ENCODE results near the gene CPD.

The CPD gene

GRCh38 chr17:30345527-30346075 lies 33.1 kb upstream of the CPD start:
- TF ChIP-seq GATA2 (IDR thresholded peaks at IDR 0.05; ENCODE audit: low read depth, low read length) (no peak), GATA3 (IDR thresholded peaks at IDR 0.05; ENCODE audit: low read depth, low read length) (no peak)

GRCh38 chr17:30346221-30346795 lies 32.4 kb upstream of the CPD start:
- TF ChIP-seq GATA3 (IDR thresholded peaks at IDR 0.05; ENCODE audit: low read depth, low read length): no peak
- no peak for TF ChIP-seq GATA2 (IDR thresholded peaks at IDR 0.05; ENCODE audit: low read depth, low read length)

GRCh38 chr17:30347488-30347887 lies 31.2 kb upstream of the CPD start:
- TF ChIP-seq GATA3 (IDR thresholded peaks at IDR 0.05; ENCODE audit: low read depth, low read length) (peak; percentile 68), GATA2 (IDR thresholded peaks at IDR 0.05; ENCODE audit: low read depth, low read length) (peak; percentile 88)

- TF ChIP-seq GATA3 (IDR thresholded peaks at IDR 0.05; ENCODE audit: low read depth, low read length) (no peak), GATA2 (IDR thresholded peaks at IDR 0.05; ENCODE audit: low read depth, low read length) (no peak)
Measured at GRCh38 chr17:30349252-30349651, 29.5 kb upstream of the CPD start.

- no peak for TF ChIP-seq GATA3 (IDR thresholded peaks at IDR 0.05; ENCODE audit: low read depth, low read length)
Measured at GRCh38 chr17:30351735-30352134, 27.0 kb upstream of the CPD start.

GRCh38 chr17:30352240-30352814 lies 26.4 kb upstream of the CPD start:
- TF ChIP-seq GATA2 (IDR thresholded peaks at IDR 0.05; ENCODE audit: low read depth, low read length): no peak
- TF ChIP-seq GATA3 (IDR thresholded peaks at IDR 0.05; ENCODE audit: low read depth, low read length): no peak

GRCh38 chr17:30354701-30355100 lies 24.0 kb upstream of the CPD start:
- TF ChIP-seq GATA2 (IDR thresholded peaks at IDR 0.05; ENCODE audit: low read depth, low read length) (no peak), GATA3 (IDR thresholded peaks at IDR 0.05; ENCODE audit: low read depth, low read length) (no peak)

- TF ChIP-seq GATA2 (IDR thresholded peaks at IDR 0.05; ENCODE audit: low read depth, low read length) (no peak), GATA3 (IDR thresholded peaks at IDR 0.05; ENCODE audit: low read depth, low read length) (no peak)
Measured at GRCh38 chr17:30357476-30357875, 21.3 kb upstream of the CPD start.

GRCh38 chr17:30358055-30358760 lies 20.5 kb upstream of the CPD start:
- TF ChIP-seq GATA3 (IDR thresholded peaks at IDR 0.05; ENCODE audit: low read depth, low read length): no peak
- TF ChIP-seq GATA2 (IDR thresholded peaks at IDR 0.05; ENCODE audit: low read depth, low read length): no peak

- no peak for TF ChIP-seq GATA3 (IDR thresholded peaks at IDR 0.05; ENCODE audit: low read depth, low read length)
- no peak for TF ChIP-seq GATA2 (IDR thresholded peaks at IDR 0.05; ENCODE audit: low read depth, low read length)
Measured at GRCh38 chr17:30360086-30360808, 18.5 kb upstream of the CPD start.

- no peak for TF ChIP-seq GATA2 (IDR thresholded peaks at IDR 0.05; ENCODE audit: low read depth, low read length)
- no peak for TF ChIP-seq GATA3 (IDR thresholded peaks at IDR 0.05; ENCODE audit: low read depth, low read length)
Measured at GRCh38 chr17:30361766-30362279, 16.9 kb upstream of the CPD start.

- TF ChIP-seq GATA2 (IDR thresholded peaks at IDR 0.05; ENCODE audit: low read depth, low read length): no peak
- no peak for TF ChIP-seq GATA3 (IDR thresholded peaks at IDR 0.05; ENCODE audit: low read depth, low read length)
Measured at GRCh38 chr17:30363715-30364202, 15.0 kb upstream of the CPD start.

- no peak for TF ChIP-seq GATA2 (IDR thresholded peaks at IDR 0.05; ENCODE audit: low read depth, low read length)
Measured at GRCh38 chr17:30366536-30366935, 12.2 kb upstream of the CPD start.
